Mesendoderm (in vitro differentiated cells): ENCODE results near the gene PRPS1.
"Not testable (repeated sequence)": the region's sequence is repeated elsewhere in the genome, so short reads cannot be mapped to it uniquely, and the experiment has no call there.

Experiments used
- DNase-seq: peaks from one replicate; pipeline ENCODE4 v3.0.0; 2013
- H2AK5ac ChIP-seq: 2 replicates; pipeline ENCODE4 v1.6.1; 2013; ENCODE audit warnings: low read length, inconsistent platforms
- H2BK120ac ChIP-seq: 2 replicates; pipeline ENCODE4 v1.6.1; 2013; ENCODE audit warnings: low read depth, mild to moderate bottlenecking, low read length, moderate library complexity, mixed read lengths
- H2BK15ac ChIP-seq: replicated peaks from 2 replicates; pipeline ENCODE4 v1.6.1; 2013; ENCODE audit warnings: low read depth, mild to moderate bottlenecking, moderate library complexity
- H2BK5ac ChIP-seq: 2 replicates; pipeline ENCODE4 v1.6.1; 2013; ENCODE audit warnings: low read length, inconsistent platforms
- H3K18ac ChIP-seq: 2 replicates; pipeline ENCODE4 v1.6.1; 2013; ENCODE audit warnings: mild to moderate bottlenecking, low read length, mixed read lengths
- H3K23ac ChIP-seq: one replicate; pipeline ENCODE4 v1.6.1; 2013; ENCODE audit warnings: low read length
- H3K27ac ChIP-seq: 2 replicates; pipeline ENCODE4 v1.5.1; 2013; ENCODE audit warnings: low read depth, mild to moderate bottlenecking, inconsistent platforms, low read length, moderate library complexity
- H3K27me3 ChIP-seq: 2 replicates; pipeline ENCODE4 v1.6.1; 2013; ENCODE audit warnings: low read length, control low read depth, mild to moderate bottlenecking, inconsistent platforms; ENCODE audit not compliant: insufficient read depth, poor library complexity
- H3K36me3 ChIP-seq: 2 replicates; pipeline ENCODE4 v1.6.1; 2013; ENCODE audit warnings: low read length, inconsistent platforms; ENCODE audit not compliant: control insufficient read depth, insufficient read depth
- H3K4ac ChIP-seq: one replicate; pipeline ENCODE4 v1.6.1; 2013; ENCODE audit warnings: low read depth, mild to moderate bottlenecking, low read length, moderate library complexity
- H3K4me1 ChIP-seq: 2 replicates; pipeline ENCODE4 v1.6.1; 2013; ENCODE audit warnings: low read depth, low read length, inconsistent platforms; ENCODE audit not compliant: control insufficient read depth
- H3K4me2 ChIP-seq: 2 replicates; pipeline ENCODE4 v1.6.1; 2013; ENCODE audit warnings: low read length
- H3K4me3 ChIP-seq: 2 replicates; pipeline ENCODE4 v1.5.1; 2013; ENCODE audit warnings: mild to moderate bottlenecking, low read length
- H3K56ac ChIP-seq: one replicate; pipeline ENCODE4 v1.6.1; 2013; ENCODE audit warnings: low read length
- H3K79me1 ChIP-seq: 2 replicates; pipeline ENCODE4 v1.6.1; 2013; ENCODE audit warnings: low read length, inconsistent platforms
- H3K79me2 ChIP-seq: 2 replicates; pipeline ENCODE4 v1.6.1; 2013; ENCODE audit warnings: mild to moderate bottlenecking, low read length; ENCODE audit not compliant: control insufficient read depth, insufficient read depth
- H3K9ac ChIP-seq: 2 replicates; pipeline ENCODE4 v1.6.1; 2013; ENCODE audit warnings: low read length, inconsistent platforms
- H4K5ac ChIP-seq: one replicate; pipeline ENCODE4 v1.6.1; 2013; ENCODE audit warnings: low read length
- H4K8ac ChIP-seq: one replicate; pipeline ENCODE4 v1.6.1; 2013; ENCODE audit warnings: low read depth, mild to moderate bottlenecking, control low read depth, low read length, moderate library complexity
- WGBS: extraction: QIAGEN DNeasy Blood & Tissue Kit; methylation state at CpG from one replicate; pipeline ENCODE4 v1.1.7; 2013; ENCODE audit warnings: low lambda C conversion rate, missing lambda C conversion rate; ENCODE audit not compliant: insufficient coverage; ENCODE audit errors: extremely low coverage; 5-methylcytosine and 5-hydroxymethylcytosine counted together

Gene PRPS1

GRCh38 chrX:107671256-107671655 is 42.9 kb downstream of the PRPS1 start:
- not testable (repeated sequence) for H3K79me1 ChIP-seq, H3K4me1 ChIP-seq, H4K5ac ChIP-seq, H3K18ac ChIP-seq, H3K9ac ChIP-seq, H2AK5ac ChIP-seq, H3K27ac ChIP-seq, H3K56ac ChIP-seq, H2BK5ac ChIP-seq, H3K4me3 ChIP-seq, H2BK15ac ChIP-seq, H3K36me3 ChIP-seq, DNase-seq, H4K8ac ChIP-seq, H3K27me3 ChIP-seq, H3K4me2 ChIP-seq, H3K4ac ChIP-seq, H3K23ac ChIP-seq, H2BK120ac ChIP-seq, H3K79me2 ChIP-seq
- no CpG with 5 or more reads among the region's 9 CpGs for WGBS

- peak; percentile 73 for DNase-seq
- Histone ChIP-seq H4K8ac (no peak overlapping the region), H3K4me1 (peaks cover 1% of the 10 kb centered on the region), H4K5ac (no peak overlapping the region), H3K27ac (no peak overlapping the region), H3K4me2 (no peak overlapping the region), H3K18ac (no peak overlapping the region), H3K23ac (no peak overlapping the region), H3K27me3 (no peaks in the 10 kb centered on the region), H2BK5ac (no peak overlapping the region), H3K79me2 (no peaks in the 10 kb centered on the region), H3K9ac (no peak overlapping the region), H2BK15ac (no peak overlapping the region), H2BK120ac (no peak overlapping the region), H2AK5ac (no peak overlapping the region), H3K4me3 (no peak overlapping the region), H3K4ac (no peak overlapping the region), H3K79me1 (no peaks in the 10 kb centered on the region), H3K56ac (no peak overlapping the region), H3K36me3 (no peaks in the 10 kb centered on the region)
- no CpG with 5 or more reads among the region's 9 CpGs for WGBS
Measured at GRCh38 chrX:107672955-107673378, 44.7 kb downstream of the PRPS1 start.

GRCh38 chrX:107673431-107673830 is 45.1 kb downstream of the PRPS1 start:
- H2BK15ac ChIP-seq, result no peak overlapping the region
- H3K79me2 ChIP-seq, result no peaks in the 10 kb centered on the region
- H4K8ac ChIP-seq, result no peak overlapping the region
- no peak overlapping the region for H2AK5ac ChIP-seq
- no peak overlapping the region for H3K18ac ChIP-seq
- no peaks in the 10 kb centered on the region for H3K36me3 ChIP-seq
- H3K27ac ChIP-seq, result no peak overlapping the region
- H2BK120ac ChIP-seq, result no peak overlapping the region
- H3K79me1 ChIP-seq, result no peaks in the 10 kb centered on the region
- H3K56ac ChIP-seq, result no peak overlapping the region
- no peak overlapping the region for H3K4ac ChIP-seq
- DNase-seq, result no peak
- H3K27me3 ChIP-seq, result no peaks in the 10 kb centered on the region
- H3K4me3 ChIP-seq, result no peak overlapping the region
- no peak overlapping the region for H2BK5ac ChIP-seq
- H4K5ac ChIP-seq, result no peak overlapping the region
- H3K9ac ChIP-seq, result no peak overlapping the region
- WGBS, result no CpG with 5 or more reads among the region's 6 CpGs
- no peak overlapping the region for H3K4me2 ChIP-seq
- no peak overlapping the region for H3K23ac ChIP-seq
- H3K4me1 ChIP-seq, result peaks cover 1% of the 10 kb centered on the region

GRCh38 chrX:107673933-107674479 is 45.7 kb downstream of the PRPS1 start:
- Histone ChIP-seq H3K36me3 (no peaks in the 10 kb centered on the region), H3K4me1 (peaks cover 1% of the 10 kb centered on the region), H3K18ac (no peak overlapping the region), H2AK5ac (no peak overlapping the region), H2BK15ac (no peak overlapping the region), H3K56ac (no peak overlapping the region), H3K23ac (no peak overlapping the region), H2BK120ac (no peak overlapping the region), H4K8ac (no peak overlapping the region), H3K27ac (no peak overlapping the region), H3K9ac (no peak overlapping the region), H3K79me2 (no peaks in the 10 kb centered on the region), H3K4ac (no peak overlapping the region), H3K4me2 (no peak overlapping the region), H4K5ac (no peak overlapping the region), H3K4me3 (no peak overlapping the region), H3K27me3 (no peaks in the 10 kb centered on the region), H2BK5ac (no peak overlapping the region), H3K79me1 (no peaks in the 10 kb centered on the region)
- no peak for DNase-seq
- no CpG with 5 or more reads among the region's 7 CpGs for WGBS

GRCh38 chrX:107674480-107675364 is 46.4 kb downstream of the PRPS1 start:
- H4K8ac ChIP-seq, result no peak overlapping the region
- H2BK15ac ChIP-seq, result no peak overlapping the region
- no peak overlapping the region for H3K27ac ChIP-seq
- H3K4ac ChIP-seq, result no peak overlapping the region
- H3K4me2 ChIP-seq, result no peak overlapping the region
- no peak overlapping the region for H3K4me3 ChIP-seq
- no peak overlapping the region for H3K9ac ChIP-seq
- no peak overlapping the region for H3K23ac ChIP-seq
- H3K36me3 ChIP-seq, result no peaks in the 10 kb centered on the region
- DNase-seq, result no peak
- H2BK5ac ChIP-seq, result no peak overlapping the region
- H3K56ac ChIP-seq, result no peak overlapping the region
- no peak overlapping the region for H2AK5ac ChIP-seq
- no peaks in the 10 kb centered on the region for H3K79me1 ChIP-seq
- no peaks in the 10 kb centered on the region for H3K27me3 ChIP-seq
- H4K5ac ChIP-seq, result no peak overlapping the region
- WGBS, result no CpG with 5 or more reads among the region's 9 CpGs
- no peaks in the 10 kb centered on the region for H3K79me2 ChIP-seq
- no peak overlapping the region for H2BK120ac ChIP-seq
- H3K18ac ChIP-seq, result no peak overlapping the region
- H3K4me1 ChIP-seq, result peaks cover 1% of the 10 kb centered on the region
